T-helper 2 cell treated with Interferon-gamma antibody and Interleukin-4, amounts not matched to agents 5 μg/mL and 100 μg/mL, for 36 hours (primary cell): ENCODE measurements around the gene CCR7.

Source experiments
- DNase-seq: peaks from one replicate; pipeline ENCODE4 v3.0.0; 2021; ENCODE audit warnings: low spot score
- H3K27ac Mint-ChIP-seq: one replicate; pipeline ENCODE4 v1.8.0; 2021; ENCODE audit warnings: mild to moderate bottlenecking, mixed read lengths
- H3K27me3 Mint-ChIP-seq: one replicate; pipeline ENCODE4 v1.8.0; 2021; ENCODE audit warnings: low read depth, mixed read lengths
- H3K36me3 Mint-ChIP-seq: one replicate; pipeline ENCODE4 v1.8.0; 2021; ENCODE audit warnings: low read depth, mixed read lengths
- H3K4me1 Mint-ChIP-seq: one replicate; pipeline ENCODE4 v1.8.0; 2021; ENCODE audit warnings: low read depth, mixed read lengths
- H3K4me3 Mint-ChIP-seq: one replicate; pipeline ENCODE4 v1.8.0; 2022; ENCODE audit warnings: mild to moderate bottlenecking, moderate library complexity, mixed read lengths
- H3K9me3 Mint-ChIP-seq: one replicate; pipeline ENCODE4 v1.8.0; 2021; ENCODE audit warnings: mixed read lengths

The CCR7 gene, protein sequence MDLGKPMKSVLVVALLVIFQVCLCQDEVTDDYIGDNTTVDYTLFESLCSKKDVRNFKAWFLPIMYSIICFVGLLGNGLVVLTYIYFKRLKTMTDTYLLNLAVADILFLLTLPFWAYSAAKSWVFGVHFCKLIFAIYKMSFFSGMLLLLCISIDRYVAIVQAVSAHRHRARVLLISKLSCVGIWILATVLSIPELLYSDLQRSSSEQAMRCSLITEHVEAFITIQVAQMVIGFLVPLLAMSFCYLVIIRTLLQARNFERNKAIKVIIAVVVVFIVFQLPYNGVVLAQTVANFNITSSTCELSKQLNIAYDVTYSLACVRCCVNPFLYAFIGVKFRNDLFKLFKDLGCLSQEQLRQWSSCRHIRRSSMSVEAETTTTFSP

DNA sequence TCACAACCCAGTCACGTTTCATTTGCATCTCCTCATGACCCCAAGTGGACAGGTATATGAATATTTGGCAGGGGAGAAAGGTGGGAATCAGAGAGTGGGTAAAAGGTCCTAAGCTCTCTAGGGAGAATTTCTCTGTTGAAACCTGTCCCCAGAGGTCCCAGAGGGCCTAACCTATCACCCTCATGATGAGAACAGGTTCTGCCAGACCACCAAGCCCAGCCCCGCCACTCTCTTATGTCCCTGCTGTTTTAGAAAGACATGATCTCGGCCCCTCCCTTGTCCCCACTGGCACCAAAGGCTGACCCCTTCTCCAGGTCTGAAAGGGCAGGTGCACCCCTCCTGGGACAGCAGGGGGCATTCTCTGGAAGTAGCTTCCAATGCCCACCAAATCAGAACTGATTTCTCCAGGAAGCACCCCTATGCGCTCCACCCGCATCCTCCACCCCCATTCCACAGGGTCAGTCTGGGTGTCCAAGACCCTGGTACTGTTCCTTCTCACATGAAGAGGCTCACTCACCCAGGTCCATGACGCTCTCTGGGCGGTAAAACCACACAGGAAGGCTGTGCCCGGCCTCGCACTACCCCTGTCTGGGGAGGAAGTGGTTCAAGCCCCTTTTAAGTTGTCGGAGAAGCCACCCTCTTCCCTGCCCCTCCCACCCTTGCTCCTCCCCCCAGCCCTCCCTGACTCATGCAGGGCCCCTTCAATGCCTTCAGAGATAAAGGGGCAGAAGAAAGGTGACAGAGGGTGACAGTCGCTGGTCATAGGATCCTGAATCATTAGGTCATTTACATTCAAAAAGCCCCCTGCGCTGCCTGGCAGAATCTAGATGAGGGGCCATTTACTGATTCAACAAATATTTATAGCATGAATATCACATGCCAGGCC, at the start of gene CCR7:
Gene CCR7 (minus strand): TSS at position 590 of the 886 bp plus-strand sequence. CDS start 63 bp downstream, at position 527.
- Mint-ChIP-seq H3K4me3 (peak within 1 kb of the TSS; percentile 92), H3K4me1 (peaks cover 49% of the 10 kb centered on the region), H3K27me3 (peaks cover 2% of the 10 kb centered on the region), H3K9me3 (peaks cover 9% of the 10 kb centered on the region), H3K36me3 (peaks cover 46% of the 10 kb centered on the region), H3K27ac (peak within 1 kb of the TSS; percentile 97)
- DNase-seq: peak; percentile 79

DNA sequence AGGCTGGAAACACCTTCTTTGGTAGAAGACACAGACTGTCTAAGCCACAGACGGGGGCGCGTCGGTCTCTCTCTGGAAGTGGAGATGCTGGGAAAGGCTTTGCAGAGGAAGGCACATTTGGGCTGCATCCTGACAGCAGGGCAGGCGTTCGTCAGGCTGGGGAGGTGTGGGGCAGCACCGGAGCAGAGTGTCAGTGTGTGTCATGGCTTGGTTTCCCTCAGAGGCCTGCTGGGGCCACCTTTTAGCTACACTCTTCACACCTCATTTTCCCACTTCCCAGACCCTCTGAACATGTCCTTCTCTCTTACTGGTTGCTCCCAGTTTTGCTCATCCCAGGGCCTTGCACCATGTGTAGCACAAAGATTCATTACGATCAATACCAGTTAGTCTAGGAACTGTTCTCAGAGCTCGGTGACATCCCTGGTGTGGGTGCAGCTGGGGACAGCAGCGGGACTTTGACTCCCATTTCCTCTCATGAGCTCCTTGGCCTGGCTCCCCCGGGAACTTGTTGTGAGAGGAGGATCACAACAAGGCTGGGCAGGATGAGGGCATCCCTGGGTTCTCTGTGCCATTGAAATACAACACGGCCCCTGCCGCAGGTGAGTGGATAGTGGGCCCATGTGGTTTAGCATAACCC, 49.3 kb upstream of the CCR7 start:
- H3K4me1 Mint-ChIP-seq: peaks cover 52% of the 10 kb centered on the region
- H3K9me3 Mint-ChIP-seq: no peaks in the 10 kb centered on the region
- H3K27me3 Mint-ChIP-seq: no peaks in the 10 kb centered on the region
- peak overlapping the region; percentile 53 for H3K4me3 Mint-ChIP-seq
- H3K36me3 Mint-ChIP-seq: no peaks in the 10 kb centered on the region
- no peak for DNase-seq
- peak overlapping the region; percentile 56 for H3K27ac Mint-ChIP-seq

DNA sequence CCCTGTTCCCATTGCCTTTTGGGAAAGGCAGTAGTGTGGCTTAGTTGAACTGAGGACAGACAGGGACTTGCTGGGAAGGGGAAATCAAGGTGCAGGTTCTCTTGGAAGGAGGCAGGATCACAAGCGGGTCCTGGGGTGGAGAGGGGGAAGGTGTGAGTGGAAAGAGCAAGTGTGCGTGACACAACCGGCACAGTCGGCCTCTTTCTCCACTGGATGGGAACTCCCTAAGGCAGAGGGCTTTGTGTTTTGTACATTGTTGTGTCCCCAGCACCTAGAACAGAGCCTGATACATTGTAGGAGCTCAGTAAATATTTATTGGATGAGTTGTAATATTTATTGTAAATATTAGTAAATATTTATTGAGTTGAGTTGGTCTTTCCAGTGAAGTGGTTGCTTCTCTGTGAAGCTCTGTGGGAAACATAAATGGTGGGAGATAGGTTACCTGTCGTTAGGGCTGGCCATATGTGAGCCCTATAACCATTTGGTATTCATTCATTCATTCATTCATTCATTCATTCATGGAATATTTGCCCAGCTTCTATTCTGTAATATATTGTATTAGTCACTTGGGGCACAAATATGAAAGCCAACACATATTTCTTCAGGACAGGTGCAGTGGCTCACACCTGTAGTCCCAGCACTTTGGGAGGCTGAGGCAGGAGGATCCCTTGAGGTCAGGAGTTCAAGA, 48.3 kb upstream of the CCR7 start:
- H3K27me3 Mint-ChIP-seq: no peaks in the 10 kb centered on the region
- no peaks in the 10 kb centered on the region for H3K36me3 Mint-ChIP-seq
- H3K4me1 Mint-ChIP-seq: peaks cover 57% of the 10 kb centered on the region
- H3K9me3 Mint-ChIP-seq: no peaks in the 10 kb centered on the region
- peak overlapping the region; percentile 70 for H3K4me3 Mint-ChIP-seq
- H3K27ac Mint-ChIP-seq: peak overlapping the region; percentile 80
- DNase-seq: no peak

DNA sequence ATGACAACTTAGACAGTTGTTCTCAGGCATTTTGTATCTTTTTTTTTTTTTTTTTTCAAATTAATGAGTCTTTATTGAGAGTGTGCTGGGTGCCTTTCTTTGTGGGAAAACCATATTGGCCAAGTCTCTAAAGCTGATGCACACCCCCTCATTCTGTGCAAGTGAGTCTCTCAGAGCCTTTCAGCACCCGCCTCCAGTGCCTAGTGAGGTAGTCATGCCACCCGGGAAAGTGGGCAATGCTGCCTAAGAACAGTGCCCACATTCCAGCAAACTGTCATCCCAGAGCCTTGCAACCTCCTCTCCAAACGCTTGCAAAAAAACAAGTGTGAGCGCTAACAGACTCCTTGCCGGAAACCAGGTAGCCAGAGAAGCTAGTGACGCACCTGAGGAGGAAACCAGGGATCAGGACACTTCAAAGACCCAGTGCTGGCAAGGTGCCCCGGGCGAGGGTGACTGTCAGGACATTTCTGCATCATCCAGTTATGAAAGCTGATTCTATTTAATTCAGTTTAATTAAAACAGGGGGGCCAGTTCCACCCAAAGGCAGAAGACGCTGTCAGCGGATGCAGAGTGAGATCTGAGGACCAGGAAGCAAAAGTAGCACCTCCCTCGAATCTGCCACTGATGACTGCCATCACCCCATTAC, 47.5 kb upstream of the CCR7 start:
- no peak for DNase-seq
- Mint-ChIP-seq H3K27me3 (no peaks in the 10 kb centered on the region), H3K27ac (peak overlapping the region; percentile 80), H3K4me1 (peaks cover 63% of the 10 kb centered on the region), H3K9me3 (no peaks in the 10 kb centered on the region), H3K36me3 (no peaks in the 10 kb centered on the region), H3K4me3 (peak overlapping the region; percentile 70)

DNA sequence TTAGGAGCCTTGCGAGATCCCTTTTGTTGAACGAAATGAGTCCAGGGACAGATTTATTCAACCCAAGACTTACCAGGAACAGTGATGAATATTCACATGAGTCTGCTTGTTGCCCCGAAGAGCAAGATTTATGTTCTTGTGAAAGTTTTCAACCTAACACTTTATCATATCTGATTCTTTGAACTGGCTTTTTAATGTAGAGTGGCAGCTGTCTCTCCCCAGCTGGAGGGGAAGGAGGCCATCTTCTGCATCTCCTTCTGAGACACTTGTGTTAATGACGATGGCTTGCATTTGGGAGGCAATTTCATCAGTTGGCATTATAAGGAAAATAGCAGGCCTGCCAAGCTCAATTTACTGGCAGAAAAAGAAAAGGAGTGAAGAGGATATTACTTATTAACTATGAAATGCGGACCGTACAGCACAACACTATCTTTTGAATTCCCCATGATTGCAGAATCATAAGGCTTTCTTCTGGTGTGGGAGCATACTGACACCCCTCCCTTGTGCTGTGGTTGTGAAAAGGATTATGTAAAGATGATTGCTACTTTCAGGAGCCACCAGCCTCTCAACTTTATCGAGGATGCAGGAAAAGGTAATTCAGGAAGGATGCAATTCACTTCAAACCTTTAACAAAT, 46.7 kb upstream of the CCR7 start:
- Mint-ChIP-seq H3K27me3 (no peaks in the 10 kb centered on the region), H3K9me3 (no peaks in the 10 kb centered on the region), H3K4me3 (peak overlapping the region; percentile 28), H3K36me3 (no peaks in the 10 kb centered on the region), H3K27ac (peak overlapping the region; percentile 52), H3K4me1 (peaks cover 66% of the 10 kb centered on the region)
- DNase-seq: no peak

DNA sequence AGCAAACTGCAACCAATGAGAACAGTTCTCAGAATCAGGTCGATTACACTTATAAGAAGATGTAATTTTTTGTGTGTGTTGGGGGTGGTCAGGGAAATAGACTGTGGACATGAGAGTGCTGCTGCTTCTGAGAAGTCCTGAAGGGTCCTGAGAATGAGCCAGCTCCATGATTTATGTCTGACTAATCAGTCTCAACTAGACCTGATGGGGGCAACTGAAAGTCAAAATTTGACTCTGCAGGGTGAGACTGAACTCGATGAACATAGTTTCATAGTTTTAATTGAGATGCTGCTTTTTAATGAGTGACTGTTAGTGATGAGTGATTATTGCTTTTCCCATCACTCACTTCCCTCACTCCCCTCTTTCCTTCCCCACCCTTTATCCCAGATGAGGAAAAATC, 45.1 kb upstream of the CCR7 start:
- no peaks in the 10 kb centered on the region for H3K27me3 Mint-ChIP-seq
- peak overlapping the region; percentile 19 for H3K4me3 Mint-ChIP-seq
- peaks cover under 1% of the 10 kb centered on the region for H3K36me3 Mint-ChIP-seq
- H3K9me3 Mint-ChIP-seq: no peaks in the 10 kb centered on the region
- H3K4me1 Mint-ChIP-seq: peaks cover 75% of the 10 kb centered on the region
- no peak for DNase-seq
- peak overlapping the region; percentile 33 for H3K27ac Mint-ChIP-seq

DNA sequence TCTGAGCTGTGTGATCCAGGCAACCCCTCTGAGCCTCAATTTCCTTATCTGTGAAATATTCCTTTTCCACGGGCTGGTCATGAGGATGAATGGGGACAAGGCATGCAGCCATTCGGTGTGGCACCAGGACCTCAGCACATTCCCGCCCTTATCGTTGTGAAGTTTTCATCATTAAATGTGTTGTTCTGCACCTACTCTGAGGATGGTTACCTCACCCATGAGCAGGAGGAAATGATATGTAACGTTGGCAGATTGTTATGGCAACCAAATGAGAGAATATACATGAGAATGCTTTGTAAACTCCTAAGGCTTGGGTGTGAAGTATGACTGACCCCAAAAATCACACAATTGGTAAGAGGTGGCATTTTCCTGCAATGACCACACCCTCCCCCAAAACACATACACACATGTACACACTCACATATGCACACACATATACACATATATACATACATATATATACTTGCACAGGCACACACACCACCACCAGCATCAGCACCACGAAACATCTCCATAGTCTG, 42.8 kb upstream of the CCR7 start:
- Mint-ChIP-seq H3K36me3 (peaks cover 7% of the 10 kb centered on the region), H3K27ac (peak overlapping the region; percentile 92)

DNA sequence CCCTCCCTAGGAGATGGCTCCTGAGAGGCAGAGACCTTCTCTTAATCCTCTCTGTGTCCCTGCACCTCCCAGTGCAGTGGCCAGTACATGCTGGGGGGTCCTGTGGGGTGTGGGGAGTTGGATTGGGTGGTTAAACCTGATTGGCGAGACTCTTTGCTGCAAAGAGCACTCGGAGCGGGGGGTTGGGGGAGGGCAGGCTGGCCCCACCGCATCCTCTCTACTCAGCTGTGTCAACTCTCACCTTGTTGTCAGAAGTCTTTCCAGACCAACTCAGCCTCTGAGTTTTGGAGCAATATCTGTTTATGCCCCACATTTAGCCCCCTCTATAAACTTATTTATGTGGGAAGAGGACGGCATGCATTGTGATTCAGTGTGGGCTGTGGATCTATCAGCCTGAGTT, 42.4 kb upstream of the CCR7 start:
- Mint-ChIP-seq H3K27me3 (no peaks in the 10 kb centered on the region), H3K9me3 (no peaks in the 10 kb centered on the region), H3K4me3 (peak overlapping the region; percentile 64), H3K36me3 (peaks cover 7% of the 10 kb centered on the region), H3K4me1 (peaks cover 80% of the 10 kb centered on the region), H3K27ac (peak overlapping the region; percentile 92)
- no peak for DNase-seq

More for the DNA sequence above, 42.8 kb upstream of the CCR7 start:
- peak; percentile 41 for DNase-seq
- Mint-ChIP-seq H3K4me3 (peak overlapping the region; percentile 64), H3K4me1 (peaks cover 80% of the 10 kb centered on the region), H3K27me3 (no peaks in the 10 kb centered on the region), H3K9me3 (no peaks in the 10 kb centered on the region)

DNA sequence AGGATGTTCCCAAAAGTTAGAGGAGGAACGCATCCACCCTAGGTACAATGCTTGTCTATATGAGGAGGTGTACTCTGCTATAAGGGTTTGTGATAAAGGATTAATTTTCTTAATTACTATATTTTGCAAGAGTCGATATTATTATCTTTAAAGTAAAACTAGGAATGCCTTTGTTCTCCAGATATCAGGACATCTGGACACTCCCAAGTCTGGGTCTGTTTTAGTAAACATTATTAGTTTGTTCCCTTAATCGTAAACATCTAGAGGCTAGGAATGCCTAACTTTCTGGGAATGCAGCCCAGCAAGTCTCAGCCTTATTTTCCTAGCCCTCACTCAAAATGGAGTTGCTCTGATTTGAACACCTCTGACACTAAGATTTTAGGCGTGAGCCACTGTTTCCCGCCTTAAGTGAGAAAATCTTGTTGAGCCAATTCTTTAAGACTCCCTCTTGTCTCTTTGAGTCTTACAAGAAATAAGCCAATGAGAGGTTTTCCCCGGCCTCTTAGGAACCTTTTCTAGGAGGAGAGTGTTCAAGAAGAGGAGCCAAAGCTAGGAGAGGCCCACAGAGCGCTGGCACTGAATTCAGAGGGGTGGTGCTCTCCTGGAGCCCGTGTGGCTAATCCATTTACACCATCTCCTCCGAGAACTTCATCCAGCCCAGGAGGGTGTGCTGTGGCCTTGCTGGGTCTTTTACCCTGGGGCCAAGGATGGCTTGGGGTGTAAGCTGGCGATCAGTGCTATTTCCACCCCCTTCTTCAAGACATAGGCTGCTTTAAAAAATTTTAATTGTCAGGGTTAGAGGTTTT, 41.5 kb upstream of the CCR7 start:
- Mint-ChIP-seq H3K27me3 (no peaks in the 10 kb centered on the region), H3K27ac (peak overlapping the region; percentile 31), H3K4me1 (peaks cover 80% of the 10 kb centered on the region), H3K4me3 (peak overlapping the region; percentile 68), H3K36me3 (peaks cover 7% of the 10 kb centered on the region), H3K9me3 (no peaks in the 10 kb centered on the region)
- DNase-seq: no peak

DNA sequence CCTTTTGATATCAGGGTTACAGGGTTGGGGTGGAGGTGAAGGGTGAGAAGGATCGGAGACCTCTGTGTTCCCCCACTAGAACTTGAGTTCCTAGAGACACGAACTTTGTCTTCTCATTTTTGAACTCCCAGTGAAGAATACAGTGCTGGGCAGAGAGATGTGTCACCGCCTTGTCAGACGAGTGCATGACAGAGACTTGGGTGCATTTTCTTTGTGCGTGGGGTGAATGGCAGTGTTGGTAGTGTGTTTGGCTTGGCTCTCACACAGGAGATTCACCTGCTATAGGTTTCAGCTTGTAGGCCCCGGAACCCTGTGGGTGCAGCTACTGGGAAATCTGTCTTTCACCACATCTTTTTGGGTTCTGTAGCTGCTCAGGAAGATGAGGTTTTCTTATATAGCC, 40.0 kb upstream of the CCR7 start:
- Mint-ChIP-seq H3K4me1 (peaks cover 85% of the 10 kb centered on the region), H3K9me3 (no peaks in the 10 kb centered on the region), H3K27ac (peak overlapping the region; percentile 83), H3K27me3 (no peaks in the 10 kb centered on the region), H3K4me3 (peak overlapping the region; percentile 68), H3K36me3 (peaks cover 7% of the 10 kb centered on the region)
- peak; percentile 77 for DNase-seq

DNA sequence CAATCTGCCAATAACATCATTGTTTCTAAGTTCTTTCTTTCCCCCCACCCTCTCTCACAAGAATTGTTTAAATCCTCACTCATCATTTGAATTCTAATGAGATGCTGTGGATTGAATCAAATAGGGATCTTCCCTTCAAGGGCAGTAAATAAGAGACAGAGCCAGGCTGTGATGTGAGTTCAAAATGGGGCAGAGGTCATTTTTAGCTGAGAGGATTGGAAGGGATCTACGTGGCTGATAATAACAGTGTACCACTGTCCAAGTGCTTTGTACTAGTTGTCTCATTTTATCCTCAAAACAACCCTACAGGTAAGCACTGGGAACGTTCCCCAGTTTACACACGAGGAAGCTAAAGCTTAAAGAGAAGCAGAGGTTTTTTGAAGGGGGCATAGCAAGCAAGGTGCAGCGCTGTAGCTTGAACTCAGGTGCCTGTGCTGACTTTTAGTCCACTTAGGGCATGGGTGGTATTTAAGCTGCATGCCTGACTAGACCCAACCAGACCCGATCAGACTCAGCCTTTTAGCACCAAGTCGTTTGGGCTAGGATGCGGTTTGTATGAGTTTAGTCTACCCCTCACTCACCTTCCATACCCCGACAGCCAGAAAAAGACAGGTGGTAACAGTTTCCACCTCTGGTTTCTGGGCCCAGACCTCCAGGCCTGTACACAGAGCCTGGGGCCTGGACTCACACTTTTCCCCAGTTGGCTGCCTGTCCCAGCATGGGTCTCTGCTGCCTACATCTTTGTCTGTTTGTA, 39.2 kb upstream of the CCR7 start:
- peak overlapping the region; percentile 83 for H3K27ac Mint-ChIP-seq
- no peaks in the 10 kb centered on the region for H3K9me3 Mint-ChIP-seq
- no peak for DNase-seq
- H3K27me3 Mint-ChIP-seq: no peaks in the 10 kb centered on the region
- peaks cover 7% of the 10 kb centered on the region for H3K36me3 Mint-ChIP-seq
- H3K4me1 Mint-ChIP-seq: peaks cover 85% of the 10 kb centered on the region
- H3K4me3 Mint-ChIP-seq: peak overlapping the region; percentile 68
